CD1c-positive myeloid dendritic cell (primary cell): ENCODE results near the gene TTC16.

Source experiments
- DNase-seq: peaks from one replicate; pipeline ENCODE4 v3.0.0-alpha.2; 2016; ENCODE audit errors: extremely low spot score

TTC16 gene

DNA sequence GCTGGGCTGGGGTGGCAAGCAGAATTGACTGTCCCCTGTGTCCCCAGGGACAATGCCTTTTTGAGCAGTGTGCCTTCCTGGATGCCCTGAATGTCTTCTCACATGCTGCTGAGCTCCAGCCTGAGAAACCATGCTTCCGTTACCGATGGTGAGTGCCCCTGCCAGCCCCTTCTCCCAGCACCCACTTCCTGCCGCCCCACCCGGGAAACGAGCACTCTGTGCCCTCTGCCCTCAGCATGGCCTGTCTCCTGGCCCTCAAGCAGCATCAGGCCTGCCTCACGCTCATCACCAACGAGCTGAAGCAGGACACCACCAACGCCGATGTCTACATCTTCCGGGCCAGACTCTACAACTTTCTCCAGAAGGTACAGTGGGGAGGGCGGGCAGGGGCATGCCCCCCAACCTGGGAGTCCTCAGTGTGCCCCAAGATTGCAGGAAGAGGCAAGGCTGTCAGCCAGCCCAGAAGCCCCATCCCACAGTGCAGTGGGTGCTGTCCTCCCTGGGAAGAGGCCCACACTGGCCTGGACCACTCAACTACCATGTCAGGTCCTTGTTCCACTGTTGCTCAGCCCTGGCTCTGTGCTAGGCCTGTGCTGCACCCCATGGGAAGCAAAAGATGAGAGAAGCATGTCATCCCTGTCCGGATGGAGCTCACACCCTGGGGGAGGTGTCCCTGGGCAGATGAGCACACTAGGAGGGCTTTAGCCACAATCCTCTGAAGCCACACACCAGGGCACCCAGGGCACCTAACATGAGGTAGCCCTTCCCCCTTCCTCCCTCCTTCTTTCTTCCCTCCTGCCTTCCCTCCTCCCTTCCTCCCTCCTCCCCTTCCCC, 4.4 kb downstream of the TTC16 start:
- DNase-seq: no peak

GRCh38 chr9:127720865-127721227, 5.0 kb downstream of the TTC16 start:
- DNase-seq: no peak

DNA sequence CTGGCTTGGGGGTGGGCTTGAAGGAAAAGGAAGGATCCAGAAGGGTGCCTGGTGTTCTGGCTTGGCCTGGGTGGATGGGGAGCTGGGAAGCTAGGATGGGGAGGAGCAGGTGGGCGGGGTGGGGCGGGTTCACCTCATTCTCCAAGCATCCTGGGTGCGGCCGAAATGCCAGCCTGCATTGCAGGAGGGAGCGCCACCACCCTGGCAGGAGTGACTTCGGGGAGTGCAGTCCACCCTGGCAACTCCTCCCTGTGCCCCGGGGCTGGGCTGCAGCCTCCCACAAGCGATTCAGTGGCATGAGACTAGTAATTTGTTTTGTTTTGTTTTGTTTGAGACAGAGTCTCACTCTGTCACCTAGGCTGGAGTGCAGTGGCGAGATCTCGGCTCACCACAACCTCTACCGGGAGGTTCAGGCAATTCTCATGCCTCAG, 5.5 kb downstream of the TTC16 start:
- DNase-seq: no peak

DNA sequence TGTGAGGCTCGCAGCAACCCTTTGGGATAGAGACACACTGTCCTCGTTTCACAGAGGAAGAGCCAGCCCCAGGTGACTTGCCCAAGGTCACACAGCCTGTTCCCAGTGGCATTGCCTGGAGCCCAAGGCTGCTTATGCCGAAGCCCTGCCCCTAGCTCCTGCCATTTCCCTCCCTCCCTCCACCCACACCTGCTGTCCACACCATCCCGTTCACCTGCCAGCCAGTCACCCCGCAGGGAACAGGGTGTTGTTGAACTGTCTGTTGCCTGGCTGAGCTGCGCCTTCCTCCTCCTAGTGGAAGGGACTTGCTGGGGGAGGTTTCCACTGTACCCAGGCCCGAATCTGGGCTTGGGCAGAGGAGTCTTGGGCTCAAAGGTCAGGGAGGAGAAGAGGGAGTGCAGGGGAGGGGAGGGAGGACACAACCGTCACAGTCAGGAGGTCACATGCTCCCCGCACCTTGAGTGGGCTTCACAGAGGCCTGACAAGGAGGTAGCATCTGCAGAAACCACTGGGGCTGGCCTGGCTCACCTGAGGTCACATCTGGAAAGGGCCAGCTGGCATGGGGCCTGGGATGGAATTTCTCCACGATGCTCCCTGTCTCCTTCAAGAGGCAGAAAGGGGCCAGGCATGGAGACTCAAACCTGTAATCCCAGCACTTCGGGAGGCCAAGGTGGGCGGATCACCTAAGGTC, 6.3 kb downstream of the TTC16 start:
- no peak for DNase-seq

DNA sequence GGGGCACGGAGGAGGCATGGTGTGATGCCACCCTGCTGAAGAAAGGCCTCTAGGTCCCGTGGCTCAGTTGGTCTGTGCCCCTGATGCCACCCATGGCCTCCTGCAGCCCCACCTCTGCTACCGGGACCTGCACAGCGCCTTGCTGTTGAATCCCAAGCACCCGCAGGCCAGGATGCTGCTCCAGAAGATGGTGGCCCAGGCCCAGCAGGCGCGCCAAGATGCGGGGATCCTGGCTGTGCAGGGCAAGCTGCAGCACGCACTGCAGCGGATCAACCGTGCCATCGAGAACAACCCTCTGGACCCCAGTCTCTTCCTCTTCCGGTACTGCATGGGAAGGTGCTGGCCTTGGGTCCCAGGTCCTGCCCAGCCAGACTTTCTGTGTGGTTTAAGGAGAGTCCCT, 7.1 kb downstream of the TTC16 start:
- DNase-seq: no peak

- DNase-seq: no peak
These were observed 7.6 kb downstream of the TTC16 start for GRCh38 chr9:127723444-127723843.

GRCh38 chr9:127724012-127724411, 8.1 kb downstream of the TTC16 start:
- no peak for DNase-seq

- DNase-seq: no peak
These were observed 11.0 kb downstream of the TTC16 start for GRCh38 chr9:127726871-127727270.

- no peak for DNase-seq
These were observed 12.9 kb downstream of the TTC16 start for GRCh38 chr9:127728808-127729207.

DNA sequence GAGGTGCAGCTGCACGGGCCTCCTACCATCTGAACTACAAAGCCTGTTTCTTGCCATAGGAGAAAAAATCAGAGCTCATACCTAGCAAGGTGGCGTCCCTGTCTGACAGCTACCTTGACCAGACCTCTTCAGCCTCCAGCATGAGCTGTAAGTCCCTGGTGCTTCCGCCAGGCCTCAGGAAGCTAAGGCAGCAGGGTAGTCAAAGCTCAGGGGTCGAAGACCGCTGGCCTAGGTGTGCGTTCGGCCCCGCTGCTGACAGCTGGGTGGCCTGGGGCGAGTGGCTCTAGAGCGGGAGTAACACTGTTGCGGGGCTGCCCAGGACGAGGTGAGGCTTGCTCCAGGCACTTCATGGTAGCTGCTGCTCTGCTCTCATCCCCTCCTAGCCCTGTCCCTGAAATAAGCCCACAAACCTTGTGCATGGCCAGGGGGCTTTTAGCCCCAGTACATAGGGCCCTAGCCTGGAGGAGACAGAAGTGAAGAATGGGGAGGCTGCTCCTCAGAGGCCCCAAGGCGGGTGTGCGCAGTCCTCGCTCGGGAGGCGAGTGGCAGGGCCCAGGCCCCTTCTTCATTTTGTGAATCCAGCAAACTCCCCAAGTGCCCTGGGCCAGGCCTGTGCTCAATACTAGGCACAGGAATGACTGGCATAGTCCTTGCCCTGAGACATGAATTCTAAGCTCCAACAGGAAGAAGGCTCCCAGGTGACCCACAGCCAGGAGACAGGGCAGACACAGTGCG, 13.8 kb downstream of the TTC16 start:
- no peak for DNase-seq

GRCh38 chr9:127730262-127730661, 14.4 kb downstream of the TTC16 start:
- no peak for DNase-seq

- no peak for DNase-seq
These were observed 15.0 kb downstream of the TTC16 start for GRCh38 chr9:127730799-127731410.

- DNase-seq: no peak
These were observed 16.1 kb downstream of the TTC16 start for GRCh38 chr9:127731938-127732337.

DNA sequence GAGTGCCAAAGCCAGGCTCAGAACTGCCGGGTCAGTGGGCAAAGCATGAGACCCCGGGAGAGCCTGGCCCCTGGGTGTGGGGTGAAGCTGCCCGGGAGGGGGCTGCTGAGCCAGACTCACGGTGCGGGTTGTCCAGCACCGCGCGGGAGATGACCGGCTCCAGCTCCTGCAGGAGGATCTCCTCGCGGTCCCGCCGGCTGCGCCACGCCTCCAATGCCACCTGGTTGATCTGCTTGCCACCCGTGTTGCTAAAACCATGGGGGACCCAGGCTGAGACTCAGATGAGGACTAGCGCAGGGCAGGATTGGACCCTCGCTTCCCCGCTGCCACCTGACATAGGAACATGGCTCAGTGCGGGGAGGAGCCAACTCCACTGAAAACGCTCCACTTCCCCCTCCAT, 16.6 kb downstream of the TTC16 start:
- DNase-seq: no peak

DNA sequence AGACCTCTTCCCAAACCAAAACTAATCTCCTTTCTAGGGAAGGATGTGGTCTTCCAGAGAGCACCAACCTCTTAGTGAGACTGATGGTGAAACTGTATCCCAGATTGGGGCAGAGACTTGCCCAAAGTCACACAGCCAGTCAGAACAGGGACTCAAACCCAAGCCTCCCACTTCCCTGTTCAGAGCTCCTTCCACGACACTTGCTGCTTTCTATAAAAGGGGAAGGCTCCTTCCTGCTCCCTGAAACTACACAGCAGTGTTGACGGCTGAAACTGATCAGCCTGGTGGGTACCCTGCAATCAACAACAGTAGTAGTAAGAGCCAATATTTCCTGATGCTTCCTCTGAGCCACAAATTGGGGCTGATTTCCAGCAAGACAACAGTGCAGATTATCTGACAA, 17.7 kb downstream of the TTC16 start:
- DNase-seq: peak; percentile 61

GRCh38 chr9:127734247-127734746, 18.4 kb downstream of the TTC16 start:
- no peak for DNase-seq

- peak; percentile 99 for DNase-seq
These were observed 19.1 kb downstream of the TTC16 start, which contains the start of gene TOR2A for GRCh38 chr9:127734747-127735529. TSS of gene TOR2A (minus strand) at chr9:127735294. CDS start at chr9:127735270, 24 bp downstream.

DNA sequence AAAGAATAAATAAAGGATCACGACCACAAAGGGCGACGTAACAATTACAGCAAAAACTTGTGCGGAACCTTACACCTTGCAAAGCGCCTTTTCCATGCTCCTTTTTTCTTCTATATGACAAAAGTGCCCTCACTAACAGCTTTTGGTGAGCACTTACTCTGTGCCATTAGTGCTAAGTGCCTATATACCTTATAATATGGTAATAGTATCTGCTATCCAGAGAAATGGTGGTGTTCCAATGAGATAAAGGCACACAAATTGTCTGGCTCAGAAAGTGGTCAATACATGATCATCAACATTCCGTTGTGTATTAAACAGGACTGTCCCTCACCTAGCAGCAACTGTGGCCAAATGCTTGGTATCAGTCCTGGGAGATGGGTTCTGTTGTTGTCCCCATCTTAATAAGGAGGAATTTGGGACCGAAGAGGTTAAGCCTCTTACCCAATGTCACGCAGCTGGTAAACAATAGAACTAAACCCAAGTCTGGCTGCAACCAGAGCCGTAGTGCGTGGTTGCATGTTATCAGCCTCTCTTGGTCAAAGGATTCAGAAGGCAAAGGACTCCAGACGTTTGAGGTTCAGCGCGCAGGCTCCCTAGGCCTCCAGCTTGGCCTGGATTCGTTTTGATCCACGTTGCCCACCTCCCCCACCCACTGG, 19.8 kb downstream of the TTC16 start:
- no peak for DNase-seq

DNA sequence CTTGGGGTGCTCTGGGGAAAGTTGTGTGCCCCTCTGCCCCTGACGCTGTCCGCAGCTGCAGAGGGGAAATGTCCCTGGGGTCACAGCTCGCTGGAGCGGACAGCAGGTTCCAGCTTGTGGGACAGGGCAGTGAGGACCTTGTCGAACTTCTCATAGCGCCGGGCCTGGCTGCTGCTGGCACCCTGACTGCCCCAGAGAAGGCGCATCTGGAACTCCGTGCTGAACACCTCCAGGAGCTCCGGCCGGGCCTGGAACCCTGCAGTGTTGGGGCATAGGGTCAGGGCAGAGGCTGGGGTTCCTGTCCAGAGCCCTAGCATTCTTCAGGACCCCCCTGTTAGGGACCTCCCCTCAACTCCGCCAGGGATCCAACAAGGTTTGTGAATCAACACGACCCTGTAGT, 22.8 kb downstream of the TTC16 start:
- no peak for DNase-seq

- peak; percentile 10 for DNase-seq
These were observed 23.9 kb downstream of the TTC16 start for GRCh38 chr9:127739614-127740330.
